Neural progenitor cell (in vitro differentiated cells): Measurements from ENCODE around the gene FGFR3. TPM values are rescaled to one million over a fixed set of nuclear protein-coding genes. Genes with fewer than 3 reads are reported as not detected.

Source experiments
- DNase-seq: peaks from one replicate; pipeline ENCODE4 v3.0.0-alpha.2; 2016; ENCODE audit warnings: low spot score
- H2AFZ ChIP-seq: fragments of 200-600 bp; sonication (generic); replicated peaks from 2 replicates; pipeline ENCODE4 v1.6.1; 2016; ENCODE audit warnings: antibody characterized with exemption
- H3F3A ChIP-seq: fragments of 200-600 bp; sonication (generic); 2 replicates; pipeline ENCODE4 v1.6.1; 2016; ENCODE audit warnings: antibody characterized with exemption, low read depth
- H3K27ac ChIP-seq: fragments of 200-600 bp; sonication (generic); 2 replicates; pipeline ENCODE4 v1.5.1; 2016; ENCODE audit warnings: mild to moderate bottlenecking
- H3K27me3 ChIP-seq: fragments of 200-600 bp; sonication (generic); 2 replicates; pipeline ENCODE4 v1.6.1; 2016; ENCODE audit warnings: mild to moderate bottlenecking, moderate library complexity
- H3K36me3 ChIP-seq: fragments of 200-600 bp; sonication (generic); 2 replicates; pipeline ENCODE4 v1.5.1; 2016
- H3K4me1 ChIP-seq: fragments of 200-600 bp; sonication (generic); 2 replicates; pipeline ENCODE4 v1.6.1; 2016; ENCODE audit warnings: mixed run types
- H3K4me2 ChIP-seq: fragments of 200-600 bp; sonication (generic); 2 replicates; pipeline ENCODE4 v1.6.1; 2016
- H3K4me3 ChIP-seq: fragments of 200-600 bp; sonication (generic); 2 replicates; pipeline ENCODE4 v1.5.1; 2016
- H3K79me2 ChIP-seq: fragments of 200-600 bp; sonication (generic); 2 replicates; pipeline ENCODE4 v1.6.1; 2016; ENCODE audit warnings: low read depth
- H3K9ac ChIP-seq: fragments of 200-600 bp; sonication (generic); 2 replicates; pipeline ENCODE4 v1.6.1; 2016
- H3K9me3 ChIP-seq: fragments of 200-600 bp; sonication (generic); 2 replicates; pipeline ENCODE4 v1.5.1; 2016; ENCODE audit warnings: low read depth
- H4K20me1 ChIP-seq: fragments of 200-600 bp; sonication (generic); 2 replicates; pipeline ENCODE4 v1.6.1; 2016; ENCODE audit warnings: low read depth
- H3K27ac Mint-ChIP-seq: 3 replicates; pipeline ENCODE4 v1.8.0; 2021; ENCODE audit warnings: mixed read lengths
- H3K27me3 Mint-ChIP-seq: 2 replicates; pipeline ENCODE4 v1.8.0; 2022; ENCODE audit warnings: low read depth, mild to moderate bottlenecking, inconsistent platforms, moderate library complexity, mixed read lengths; ENCODE audit not compliant: insufficient read depth
- H3K36me3 Mint-ChIP-seq: 3 replicates; pipeline ENCODE4 v1.8.0; 2021; ENCODE audit warnings: mixed read lengths
- H3K4me1 Mint-ChIP-seq: 3 replicates; pipeline ENCODE4 v1.8.0; 2021; ENCODE audit warnings: mixed read lengths
- H3K4me3 Mint-ChIP-seq: 3 replicates; pipeline ENCODE4 v1.8.0; 2021; ENCODE audit warnings: mild to moderate bottlenecking, moderate library complexity, mixed read lengths
- H3K9me3 Mint-ChIP-seq: 3 replicates; pipeline ENCODE4 v1.8.0; 2020; ENCODE audit warnings: mixed read lengths
- EZH2 ChIP-seq: fragments of 200-600 bp; sonication (generic); IDR thresholded peaks from 2 replicates; pipeline ENCODE4 v1.6.1; 2017; ENCODE audit warnings: antibody characterized with exemption, mild to moderate bottlenecking, moderate library complexity
- EZH2phosphoT487 ChIP-seq: fragments of 200-600 bp; sonication (generic); IDR thresholded peaks from 2 replicates; pipeline ENCODE4 v1.6.1; 2017; ENCODE audit warnings: antibody characterized with exemption
- total RNA-seq: library from RNA; depleted of rRNA; stranded (reverse); fragments of >200 nt; gene quantifications from 2 replicates; pipeline ENCODE4 v1.2.3, GENCODE V29; 2015; ENCODE audit warnings: low replicate concordance
- TF ChIP-seq, protein P1 (sequence below): fragments of 200-600 bp; sonication (generic); IDR thresholded peaks from 2 replicates; pipeline ENCODE4 v1.5.1; 2017; ENCODE audit warnings: antibody characterized with exemption, mild to moderate bottlenecking

FGFR3 gene
- total RNA-seq, 1 donor from 2014 or later, result 4.8 TPM

DNA sequence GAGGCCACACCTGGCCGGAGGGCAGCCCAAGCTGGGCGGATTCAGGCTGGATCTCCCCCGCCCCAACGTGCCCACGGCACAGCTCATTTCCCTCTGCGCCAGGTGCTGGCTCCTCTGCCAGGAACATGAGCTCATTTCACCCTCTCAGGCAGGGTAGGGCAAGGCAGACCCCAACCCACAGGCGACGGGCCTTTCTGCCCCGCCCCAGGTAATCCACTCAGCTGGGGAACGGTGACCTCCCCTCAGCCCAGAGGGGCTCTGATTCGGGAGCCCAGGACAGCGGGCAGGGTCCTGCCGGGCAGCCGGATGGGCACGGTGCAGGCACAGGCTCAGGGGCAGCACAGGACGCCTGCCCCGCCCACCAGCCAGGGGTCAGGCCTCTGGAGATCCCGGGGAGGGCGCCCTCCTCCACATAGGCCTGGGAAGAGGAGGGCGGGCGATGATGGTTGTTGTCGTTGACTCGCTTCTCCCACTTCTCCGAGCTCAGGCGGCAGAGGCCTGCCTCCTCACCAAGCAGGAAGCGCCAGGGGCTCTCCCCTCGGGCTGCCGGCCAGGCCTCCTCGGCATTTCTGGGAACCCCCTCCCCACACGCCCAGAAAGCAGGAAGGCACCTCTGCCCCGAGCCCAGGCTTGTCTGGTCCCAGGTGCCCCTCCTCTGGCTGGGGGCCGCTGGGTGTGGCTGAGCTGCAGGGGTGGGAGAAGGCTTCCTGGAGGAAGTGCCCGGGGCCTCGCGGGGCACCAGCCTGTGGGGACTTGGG lies 40.6 kb upstream of the FGFR3 start:
- Histone ChIP-seq H3K4me1 (peaks cover 3% of the 10 kb centered on the region), H3K9ac (no peak overlapping the region), H2AFZ (no peak overlapping the region), H3K79me2 (no peaks in the 10 kb centered on the region), H3K27ac (no peak overlapping the region), H3K4me3 (no peak overlapping the region), H3K4me2 (no peak overlapping the region), H3K27me3 (peaks cover 6% of the 10 kb centered on the region), H3F3A (peaks cover 3% of the 10 kb centered on the region), H4K20me1 (no peaks in the 10 kb centered on the region), H3K9me3 (no peaks in the 10 kb centered on the region), H3K36me3 (no peaks in the 10 kb centered on the region)
- H3K36me3 Mint-ChIP-seq, result no peaks in the 10 kb centered on the region
- DNase-seq, result no peak
- H3K9me3 Mint-ChIP-seq, result no peaks in the 10 kb centered on the region
- H3K4me1 Mint-ChIP-seq, result peaks cover 3% of the 10 kb centered on the region
- H3K27me3 Mint-ChIP-seq, result no peaks in the 10 kb centered on the region
- H3K4me3 Mint-ChIP-seq, result no peak overlapping the region
- TF ChIP-seq EZH2phosphoT487, result no peak
- no peak for TF ChIP-seq EZH2
- TF ChIP-seq, protein P1, sequence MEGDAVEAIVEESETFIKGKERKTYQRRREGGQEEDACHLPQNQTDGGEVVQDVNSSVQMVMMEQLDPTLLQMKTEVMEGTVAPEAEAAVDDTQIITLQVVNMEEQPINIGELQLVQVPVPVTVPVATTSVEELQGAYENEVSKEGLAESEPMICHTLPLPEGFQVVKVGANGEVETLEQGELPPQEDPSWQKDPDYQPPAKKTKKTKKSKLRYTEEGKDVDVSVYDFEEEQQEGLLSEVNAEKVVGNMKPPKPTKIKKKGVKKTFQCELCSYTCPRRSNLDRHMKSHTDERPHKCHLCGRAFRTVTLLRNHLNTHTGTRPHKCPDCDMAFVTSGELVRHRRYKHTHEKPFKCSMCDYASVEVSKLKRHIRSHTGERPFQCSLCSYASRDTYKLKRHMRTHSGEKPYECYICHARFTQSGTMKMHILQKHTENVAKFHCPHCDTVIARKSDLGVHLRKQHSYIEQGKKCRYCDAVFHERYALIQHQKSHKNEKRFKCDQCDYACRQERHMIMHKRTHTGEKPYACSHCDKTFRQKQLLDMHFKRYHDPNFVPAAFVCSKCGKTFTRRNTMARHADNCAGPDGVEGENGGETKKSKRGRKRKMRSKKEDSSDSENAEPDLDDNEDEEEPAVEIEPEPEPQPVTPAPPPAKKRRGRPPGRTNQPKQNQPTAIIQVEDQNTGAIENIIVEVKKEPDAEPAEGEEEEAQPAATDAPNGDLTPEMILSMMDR, result no peak
- no peak overlapping the region for H3K27ac Mint-ChIP-seq

DNA sequence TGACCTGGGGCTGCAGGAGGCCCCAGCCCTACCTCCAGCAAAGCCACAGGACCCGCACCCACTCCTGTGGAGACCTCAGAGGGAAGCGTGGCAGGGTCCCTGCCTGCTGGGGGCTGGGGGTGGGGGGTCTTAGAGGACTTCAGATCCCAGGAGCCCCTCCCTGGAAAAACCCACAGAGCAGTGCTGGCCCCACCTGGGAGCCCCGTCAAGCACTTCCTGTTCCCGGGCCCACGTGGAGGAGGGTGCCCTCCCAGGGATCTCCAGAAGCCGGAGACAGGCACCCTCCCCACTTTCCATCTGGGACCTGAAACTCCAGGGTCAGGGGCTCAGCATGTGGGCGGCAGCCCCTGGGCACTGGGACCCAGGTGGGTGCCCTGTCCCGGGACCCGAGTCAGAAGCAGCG lies 39.8 kb upstream of the FGFR3 start:
- Mint-ChIP-seq H3K4me1 (peaks cover 3% of the 10 kb centered on the region), H3K27ac (no peak overlapping the region), H3K9me3 (no peaks in the 10 kb centered on the region), H3K4me3 (no peak overlapping the region), H3K27me3 (no peaks in the 10 kb centered on the region), H3K36me3 (no peaks in the 10 kb centered on the region)
- DNase-seq, result no peak
- peaks cover 3% of the 10 kb centered on the region for H3F3A ChIP-seq
- H3K4me1 ChIP-seq, result peaks cover 3% of the 10 kb centered on the region
- H3K27ac ChIP-seq, result no peak overlapping the region
- H2AFZ ChIP-seq, result no peak overlapping the region
- H4K20me1 ChIP-seq, result no peaks in the 10 kb centered on the region
- H3K36me3 ChIP-seq, result no peaks in the 10 kb centered on the region
- no peak overlapping the region for H3K9ac ChIP-seq
- H3K27me3 ChIP-seq, result peaks cover 1% of the 10 kb centered on the region
- no peak overlapping the region for H3K4me2 ChIP-seq
- no peak overlapping the region for H3K4me3 ChIP-seq
- no peaks in the 10 kb centered on the region for H3K9me3 ChIP-seq
- H3K79me2 ChIP-seq, result no peaks in the 10 kb centered on the region
- TF ChIP-seq, protein P1, result no peak
- TF ChIP-seq EZH2phosphoT487 (no peak), EZH2 (no peak)

DNA sequence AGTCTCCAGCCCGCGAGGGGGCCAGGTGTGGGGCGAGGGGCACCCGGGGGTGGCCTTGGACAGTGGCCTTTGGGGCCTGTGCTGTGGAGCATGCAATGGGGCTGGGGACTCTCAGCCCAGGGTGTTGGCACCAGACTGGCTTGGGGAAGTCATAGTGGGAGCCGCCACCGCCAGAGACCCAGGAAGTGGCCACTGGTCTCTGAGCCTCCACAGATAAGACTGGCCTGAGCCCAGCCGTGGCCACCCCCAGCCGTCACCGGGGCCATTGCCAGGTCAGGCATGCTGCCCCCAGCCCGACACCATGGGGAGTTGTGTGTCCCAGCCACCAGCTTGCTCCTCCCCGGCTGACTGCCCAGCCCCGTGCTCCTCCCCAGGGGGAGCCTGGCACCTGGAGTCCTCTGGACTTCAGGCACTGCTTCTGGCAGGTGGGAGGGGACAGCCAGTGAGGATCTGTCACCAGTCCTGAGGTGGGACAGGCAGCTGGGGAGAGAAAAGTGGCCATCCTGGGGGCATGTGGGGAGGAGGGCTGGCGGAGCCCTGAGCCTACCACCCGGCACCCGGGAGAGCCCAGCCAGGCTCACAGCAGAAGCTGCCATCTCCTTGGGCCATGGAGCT lies 39.3 kb upstream of the FGFR3 start:
- Histone ChIP-seq H3F3A (peaks cover 5% of the 10 kb centered on the region), H3K9me3 (no peaks in the 10 kb centered on the region), H3K36me3 (no peaks in the 10 kb centered on the region), H3K4me1 (no peaks in the 10 kb centered on the region), H3K27me3 (no peaks in the 10 kb centered on the region), H3K4me3 (no peak overlapping the region), H3K27ac (no peak overlapping the region), H2AFZ (no peak overlapping the region), H3K79me2 (no peaks in the 10 kb centered on the region), H4K20me1 (no peaks in the 10 kb centered on the region), H3K9ac (no peak overlapping the region), H3K4me2 (no peak overlapping the region)
- no peaks in the 10 kb centered on the region for H3K9me3 Mint-ChIP-seq
- no peaks in the 10 kb centered on the region for H3K36me3 Mint-ChIP-seq
- H3K27ac Mint-ChIP-seq, result no peak overlapping the region
- no peaks in the 10 kb centered on the region for H3K27me3 Mint-ChIP-seq
- TF ChIP-seq, protein P1, result no peak
- no peak for TF ChIP-seq EZH2phosphoT487
- no peak for TF ChIP-seq EZH2
- H3K4me1 Mint-ChIP-seq, result peaks cover 3% of the 10 kb centered on the region
- no peak for DNase-seq
- no peak overlapping the region for H3K4me3 Mint-ChIP-seq
